Stomach (tissue), 4 donors: ENCODE results near the gene POLR3K.

Experiments used
- CTCF ChIP-seq, 7 experiments: fragments of 450-650 bp in 4 of 7; fragments of 200-600 bp in 3 of 7; sonication (generic) in 3 of 7; IDR thresholded peaks; one replicate each; pipeline ENCODE4 v1.5.1; 2016 to 2019; ENCODE audit warnings: antibody characterized with exemption in 7 of 7, control low read depth in 2 of 7, mild to moderate bottlenecking in 1 of 7
- EP300 ChIP-seq: sonication (generic); formaldehyde crosslinking; IDR thresholded peaks from one replicate; pipeline ENCODE4 v1.6.1; 2017; ENCODE audit warnings: antibody characterized with exemption
- POLR2A ChIP-seq, 4 donors: fragments of 450-650 bp; IDR thresholded peaks; one replicate each; pipeline ENCODE4 v1.6.1; 2016; ENCODE audit warnings: antibody characterized with exemption in 4 of 4, control low read depth in 2 of 4, mild to moderate bottlenecking in 1 of 4, moderate library complexity in 1 of 4

DNA sequence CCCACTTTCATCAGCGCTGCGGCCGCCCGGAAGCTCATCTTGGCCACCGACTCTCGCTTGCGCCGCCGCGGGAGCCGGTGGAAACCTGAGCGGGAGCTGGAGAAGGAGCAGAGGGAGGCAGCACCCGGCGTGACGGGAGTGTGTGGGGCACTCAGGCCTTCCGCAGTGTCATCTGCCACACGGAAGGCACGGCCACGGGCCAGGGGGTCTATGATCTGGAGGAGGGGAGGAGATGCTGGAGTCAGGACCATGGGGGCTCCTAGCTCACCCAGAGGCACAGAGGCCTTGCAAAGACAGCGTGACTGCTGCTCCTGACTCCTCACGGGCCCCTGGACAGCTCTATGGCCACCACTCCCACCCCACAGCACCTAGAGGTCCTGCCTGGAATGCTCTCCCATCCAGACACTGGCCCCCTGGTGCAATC lies 9.6 kb upstream of the POLR3K start:
- no peak for TF ChIP-seq CTCF (IDR thresholded peaks at IDR 0.05)
- TF ChIP-seq EP300 = no peak
- no peak for TF ChIP-seq POLR2A (IDR thresholded peaks at IDR 0.05)
